GM19324 (cell line): ENCODE data around the gene TTL.
"Not testable (repeated sequence)": the region's sequence is repeated elsewhere in the genome, so short reads cannot be mapped to it uniquely, and the experiment has no call there.

Experiments used
- ATAC-seq: cut with Tn5 transposase; IDR thresholded peaks from one replicate; pipeline ENCODE4 v1.9.1; 2021; ENCODE audit warnings: mild to moderate bottlenecking, moderate library complexity; ENCODE audit not compliant: unreplicated experiment, low FRiP score

Gene TTL

GRCh38 chr2:112516801-112517200 is 34.8 kb downstream of the TTL start:
- no peak for ATAC-seq

DNA sequence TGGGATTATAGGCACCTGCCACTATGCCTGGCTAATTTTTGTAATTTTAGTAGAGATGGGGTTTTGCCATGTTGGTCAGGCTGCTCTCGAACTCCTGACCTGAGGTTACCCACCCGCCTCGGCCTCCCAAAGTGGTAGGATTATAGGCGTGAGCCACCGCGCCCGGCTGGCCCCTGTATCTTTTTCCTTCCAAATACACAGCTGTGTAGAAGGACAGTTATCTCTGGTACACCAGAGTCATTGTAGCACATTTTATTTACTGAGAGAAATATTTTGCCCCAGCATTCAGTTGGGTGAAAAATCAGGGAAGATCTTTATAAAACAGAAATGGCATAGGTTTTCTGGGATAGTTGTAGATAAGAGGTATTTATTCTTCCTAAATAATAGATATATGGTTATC is 36.9 kb downstream of the TTL start:
- ATAC-seq: no peak

- no peak for ATAC-seq
These were observed 37.5 kb downstream of the TTL start for GRCh38 chr2:112519506-112519905.

- no peak for ATAC-seq
These were observed 38.4 kb downstream of the TTL start for GRCh38 chr2:112520234-112520783.

GRCh38 chr2:112523291-112523777 is 41.4 kb downstream of the TTL start:
- no peak for ATAC-seq

DNA sequence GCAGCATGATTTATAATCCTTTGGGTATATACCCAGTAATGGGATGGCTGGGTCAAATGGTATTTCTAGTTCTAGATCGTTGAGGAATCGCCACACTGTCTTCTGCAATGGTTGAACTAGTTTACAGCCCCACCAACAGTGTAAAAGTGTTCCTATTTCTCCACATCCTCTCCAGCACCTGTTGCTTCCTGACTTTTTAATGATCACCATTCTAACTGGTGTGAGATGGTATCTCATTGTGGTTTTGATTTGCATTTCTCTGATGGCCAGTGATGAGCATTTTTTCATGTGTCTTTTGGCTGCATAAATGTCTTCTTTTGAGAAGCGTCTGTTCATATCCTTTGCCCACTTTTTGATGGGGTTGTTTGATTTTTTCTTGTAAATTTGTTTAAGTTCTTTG is 42.3 kb downstream of the TTL start:
- not testable (repeated sequence) for ATAC-seq

DNA sequence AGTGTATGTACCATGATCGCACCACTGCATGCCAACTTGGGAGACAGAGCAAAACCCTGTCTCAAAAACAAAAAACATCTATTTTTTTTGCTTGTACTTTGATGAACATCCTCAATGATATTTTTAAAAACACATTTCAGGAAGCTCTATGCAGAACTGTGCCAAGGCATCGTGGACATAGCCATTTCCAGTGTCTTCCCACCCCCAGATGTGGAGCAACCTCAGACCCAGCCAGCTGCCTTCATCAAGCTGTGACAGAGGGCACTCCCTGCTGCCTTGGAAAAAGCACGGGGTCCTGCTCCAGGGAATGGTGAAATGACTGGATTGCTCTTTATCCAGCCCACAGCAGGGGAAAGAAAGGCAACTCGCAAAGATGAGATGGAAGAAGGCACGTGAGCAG is 46.6 kb downstream of the TTL start:
- ATAC-seq: no peak

- ATAC-seq: no peak
These were observed 47.8 kb downstream of the TTL start for GRCh38 chr2:112529757-112530156.

DNA sequence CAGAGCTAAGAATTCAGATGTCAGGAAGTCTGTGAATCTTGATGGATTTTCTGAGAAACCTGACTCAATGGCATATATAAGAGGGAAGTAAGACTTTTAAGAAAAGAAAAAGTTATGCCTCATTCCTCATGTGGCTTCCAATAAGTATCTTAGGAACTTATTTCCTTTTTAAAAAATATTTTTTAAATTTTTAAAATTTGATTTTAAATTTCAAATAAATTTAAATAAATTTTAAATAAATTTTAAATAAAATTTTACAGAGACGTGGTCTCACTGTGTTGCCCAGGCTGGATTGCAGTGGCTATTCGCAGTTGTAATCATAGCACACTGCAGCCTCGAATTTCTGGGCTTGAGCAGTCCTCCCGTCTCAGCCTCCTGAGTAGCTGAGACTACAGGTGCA is 48.8 kb downstream of the TTL start:
- no peak for ATAC-seq

GRCh38 chr2:112534826-112535225 is 52.9 kb downstream of the TTL start:
- ATAC-seq: no peak

GRCh38 chr2:112536665-112537064 is 54.7 kb downstream of the TTL start:
- ATAC-seq: not testable (repeated sequence)

DNA sequence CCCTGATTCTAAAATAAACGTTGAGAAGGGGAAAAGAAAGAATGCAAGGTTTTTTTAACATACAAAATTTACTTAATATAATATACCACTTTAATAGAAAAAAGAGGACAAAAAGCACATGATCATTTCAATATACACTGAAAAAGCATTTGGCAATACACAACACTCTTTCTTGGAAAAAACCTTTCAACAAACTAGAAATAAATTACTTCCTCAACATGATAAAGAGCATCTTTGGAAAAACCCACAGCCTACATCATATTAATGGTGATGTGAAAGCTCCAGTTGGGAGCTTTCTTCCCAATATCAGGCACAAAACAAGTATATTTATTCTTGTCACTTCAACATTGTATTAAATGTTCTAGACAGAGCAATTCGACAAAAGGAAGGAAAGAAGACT is 57.4 kb downstream of the TTL start:
- no peak for ATAC-seq

DNA sequence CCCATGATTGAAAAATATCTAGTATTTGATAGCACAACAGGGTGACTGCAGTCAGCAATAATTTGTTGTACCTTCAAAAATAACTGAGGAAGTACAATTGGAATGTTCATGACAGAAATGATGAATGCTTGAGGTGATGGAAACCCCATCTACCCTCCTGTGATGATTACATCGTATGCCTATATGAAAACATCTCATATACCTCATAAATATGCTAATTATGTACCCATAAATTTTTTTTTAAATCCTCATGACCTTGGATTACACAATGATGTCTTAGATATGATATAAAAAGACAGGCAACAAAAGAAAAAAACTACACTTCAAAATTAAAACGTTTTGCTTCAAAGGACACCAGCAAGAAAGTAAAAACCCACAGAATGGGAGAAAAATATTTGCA is 59.0 kb downstream of the TTL start:
- ATAC-seq: no peak

GRCh38 chr2:112541315-112542122 is 59.6 kb downstream of the TTL start:
- ATAC-seq: peak; percentile 63

GRCh38 chr2:112542123-112542983 is 60.4 kb downstream of the TTL start, which contains the start of gene POLR1B:
POLR1B (plus strand) TSS chr2:112542465; CDS start chr2:112542495, 30 bp downstream.
- ATAC-seq: peak; percentile 88

DNA sequence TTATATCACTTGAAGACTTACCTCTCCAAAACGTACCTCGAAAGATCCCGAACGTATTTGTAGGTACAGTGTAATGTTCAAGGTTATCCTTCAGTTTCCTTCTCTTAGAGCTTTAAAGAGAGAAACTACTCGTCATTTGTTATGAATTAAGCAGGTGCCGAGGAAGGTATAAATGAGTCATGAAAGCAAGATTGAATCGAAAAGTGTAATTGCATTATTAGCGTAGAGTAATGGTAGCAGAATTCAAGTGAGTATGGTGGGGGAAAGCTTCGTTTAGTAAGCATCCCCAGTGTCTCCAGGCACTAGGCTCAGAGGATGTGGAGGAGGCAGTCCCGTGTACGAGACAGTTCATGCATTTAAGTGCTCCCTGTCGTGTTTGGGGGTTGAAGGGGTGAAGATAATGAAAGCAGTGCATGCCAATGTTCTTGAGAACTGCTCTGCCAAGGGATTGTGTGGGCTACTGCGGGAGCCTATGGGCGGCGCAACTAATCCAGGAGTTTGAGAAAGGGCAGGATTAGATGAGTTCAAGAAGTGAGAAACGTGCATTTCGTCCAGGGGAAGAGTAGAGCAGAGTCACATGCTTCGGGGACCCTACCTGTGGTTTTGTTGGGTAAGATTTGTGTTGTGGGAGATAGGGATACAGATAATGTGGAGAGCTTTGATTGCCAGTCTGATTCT is 61.2 kb downstream of the TTL start:
- ATAC-seq: no peak

DNA sequence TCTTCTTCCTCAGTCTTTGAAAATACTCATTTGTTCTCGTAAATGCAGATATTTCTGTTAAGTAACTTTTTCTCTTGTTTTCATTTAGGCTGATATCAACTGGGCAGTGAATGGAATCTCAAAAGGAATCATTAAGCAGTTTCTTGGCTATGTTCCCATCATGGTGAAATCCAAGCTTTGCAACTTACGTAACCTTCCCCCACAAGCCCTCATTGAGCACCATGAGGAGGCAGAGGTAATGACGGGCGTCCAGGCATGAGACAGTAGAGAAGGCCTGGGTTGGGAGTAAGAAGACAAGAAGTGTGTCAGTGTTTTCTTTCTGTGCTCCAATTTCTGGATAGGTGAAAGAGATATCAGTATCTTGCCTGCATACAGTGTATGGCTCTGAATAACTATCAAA is 65.4 kb downstream of the TTL start:
- ATAC-seq: no peak

- ATAC-seq: no peak
These were observed 67.0 kb downstream of the TTL start for GRCh38 chr2:112548980-112549379.

- ATAC-seq: no peak
These were observed 84.1 kb downstream of the TTL start for GRCh38 chr2:112566104-112566503.

GRCh38 chr2:112566508-112566907 is 84.6 kb downstream of the TTL start:
- ATAC-seq: not testable (repeated sequence)

GRCh38 chr2:112572005-112572404 is 90.0 kb downstream of the TTL start:
- ATAC-seq: no peak
